T-helper 1 cell treated with Interleukin-12 subunit alpha and Interleukin-12 subunit beta and Interleukin-4 antibody, amounts not matched to agents 30 ng/mL and 1 ng/mL, for 36 hours (primary cell): ENCODE data around the gene OBSCN. TPM values are rescaled to one million over a fixed set of nuclear protein-coding genes. Genes with fewer than 3 reads are reported as not detected.

Experiments
- intact Hi-C: fragments of 100-400 bp; cut with micrococcal nuclease; formaldehyde crosslinking; loops from one replicate; pipeline ENCODE4 v1.15.1; 2024
- total RNA-seq: library from RNA; stranded (reverse); gene quantifications from 2 replicates; pipeline ENCODE4 v1.2.3, GENCODE V29; 2022

Gene OBSCN
- total RNA-seq, 1 donor from 2014 or later, result 15.4 TPM

- intact Hi-C loops, result loop anchor here (5.0 to 10.0 kb wide), 2 partner anchors 1174 to 1896 kb away; partner anchors contain the start of genes CCSAP and GALNT2
Observed at GRCh38 chr1:228168563-228169270, 39.1 kb upstream of the OBSCN start.

GRCh38 chr1:228169345-228169744 is 38.5 kb upstream of the OBSCN start:
- intact Hi-C loops, result loop anchor here (5.0 to 10.0 kb wide), 2 partner anchors 1173 to 1895 kb away; partner anchors contain the start of genes CCSAP and GALNT2

- intact Hi-C loops, result no loop called here
Observed at GRCh38 chr1:228170666-228171065, 37.2 kb upstream of the OBSCN start.

GRCh38 chr1:228171221-228171891 is 36.5 kb upstream of the OBSCN start:
- intact Hi-C loops, result no loop called here

GRCh38 chr1:228172591-228173527 is 35.0 kb upstream of the OBSCN start:
- intact Hi-C loops, result no loop called here

- intact Hi-C loops, result loop anchor here (1.0 to 2.0 kb wide), 2 partner anchors 8 to 39 kb away; no protein-coding TSS in a partner anchor
Observed at GRCh38 chr1:228173528-228174481, 34.0 kb upstream of the OBSCN start.

GRCh38 chr1:228174482-228175315 is 33.1 kb upstream of the OBSCN start:
- intact Hi-C loops, result loop anchor here (1.0 to 2.0 kb wide), 2 partner anchors 8 to 38 kb away; no protein-coding TSS in a partner anchor

GRCh38 chr1:228175316-228176023 is 32.4 kb upstream of the OBSCN start:
- intact Hi-C loops, result loop anchor here (2.0 kb wide), 1 partner anchor 37 kb away; no protein-coding TSS in a partner anchor

- intact Hi-C loops, result no loop called here
Observed at GRCh38 chr1:228176024-228176395, 31.8 kb upstream of the OBSCN start.

GRCh38 chr1:228176461-228177182 is 31.2 kb upstream of the OBSCN start:
- intact Hi-C loops, result no loop called here

- intact Hi-C loops, result no loop called here
Observed at GRCh38 chr1:228177183-228177475, 30.7 kb upstream of the OBSCN start.

- intact Hi-C loops, result no loop called here
Observed at GRCh38 chr1:228177721-228178710, 29.8 kb upstream of the OBSCN start.

- intact Hi-C loops, result no loop called here
Observed at GRCh38 chr1:228178737-228179684, 28.8 kb upstream of the OBSCN start.

- intact Hi-C loops, result loop anchor here (1.0 kb wide), 1 partner anchor 49 kb away; no protein-coding TSS in a partner anchor
Observed at GRCh38 chr1:228180271-228180958, 27.4 kb upstream of the OBSCN start.
